Measurements from ENCODE around the gene LRRC36. TPM values are rescaled to one million over a fixed set of nuclear protein-coding genes. Genes with fewer than 3 reads are reported as not detected.
A peak's percentile ranks its signal among the peaks of the same experiment; 100 is the strongest.
"Not testable (repeated sequence)": the region's sequence is repeated elsewhere in the genome, so short reads cannot be mapped to it uniquely, and the experiment has no call there.

LRRC36 gene
- total and polyA plus RNA-seq, 9 of the 15 experiments (the other 6 are each of a cell fraction or from before 2014, with no cell fraction given), result 0.09 to 0.40 (median 0.17) TPM; not detected in 1

- H4K20me1 ChIP-seq (replicated peaks; ENCODE audit: control insufficient read depth, insufficient read depth, low read length); H2AFZ ChIP-seq (ENCODE audit: low read depth, low read length); H3K9ac ChIP-seq (ENCODE audit: insufficient read depth in 1 of 2, low read depth in 2 of 2, low read length in 2 of 2); H3K36me3 ChIP-seq (ENCODE audit: control insufficient read depth, insufficient read depth, low read length); H3K9me1 ChIP-seq (ENCODE audit: control insufficient read depth, insufficient read depth, low read length); H3K4me1 ChIP-seq (replicated peaks in 1 of 2; ENCODE audit: control insufficient read depth in 2 of 2, insufficient read depth in 2 of 2, low read length in 2 of 2); FAIRE-seq; H3K9me3 ChIP-seq (replicated peaks; ENCODE audit: control insufficient read depth, insufficient read depth, low read depth, low read length); H3K4me3 ChIP-seq; DNase-seq (ENCODE audit: extremely low read depth in 1 of 4, low spot score in 3 of 4); H3K27ac ChIP-seq (ENCODE audit: extremely low read depth, low read depth, low read length); ATAC-seq; CTCF ChIA-PET (ENCODE audit: low intra/inter-chr PET ratio); H3K4me2 ChIP-seq (ENCODE audit: insufficient read depth, low read length); H3K79me2 ChIP-seq (ENCODE audit: control insufficient read depth, insufficient read depth, low read length); in situ Hi-C loops (cut with MboI); BruUV-seq (replicated peaks): not testable (repeated sequence)
- intact Hi-C loops (cut with micrococcal nuclease), result loop anchor here (10.0 kb wide), 1 partner anchor 55 kb away; the partner anchor contains the start of gene ZDHHC1
- WGBS (ENCODE audit: insufficient coverage, low coverage, missing lambda C conversion rate), result 15% methylated on average over 8 of the region's 8 CpGs
- TF ChIP-seq KDM1A (IDR thresholded peaks at IDR 0.05), result peak; percentile 16 to 38; a peak in 1 of 4 replicates
- H3K27me3 ChIP-seq (ENCODE audit: control insufficient read depth in 2 of 2, insufficient read depth in 2 of 2, low read length in 2 of 2), result peaks cover 14 to 23% of the 10 kb centered on the region in 2 experiments
- POLR2A ChIA-PET, result interaction anchor here (0.6 to 0.7 kb wide), 2 partner anchors 91 to 121 kb away, joined by 3 to 4 read pairs; no protein-coding TSS in a partner anchor
Measured at GRCh38 chr16:67359540-67360269, 33.1 kb downstream of the LRRC36 start.

- ATAC-seq, result no peak
- H3K9ac ChIP-seq (ENCODE audit: insufficient read depth in 1 of 2, low read depth in 2 of 2, low read length in 2 of 2), result no peak overlapping the region
- WGBS (ENCODE audit: insufficient coverage, low coverage, missing lambda C conversion rate), result 2% methylated on average over 3 of the region's 3 CpGs
- no peak overlapping the region for H2AFZ ChIP-seq (ENCODE audit: low read depth, low read length)
- no peak overlapping the region for H3K4me3 ChIP-seq
- CTCF ChIA-PET (ENCODE audit: low intra/inter-chr PET ratio), result no interaction called here
- no peaks in the 10 kb centered on the region; a peak in 1 of 5 replicates for H3K4me1 ChIP-seq (replicated peaks in 1 of 2; ENCODE audit: control insufficient read depth in 2 of 2, insufficient read depth in 2 of 2, low read length in 2 of 2)
- H4K20me1 ChIP-seq (replicated peaks; ENCODE audit: control insufficient read depth, insufficient read depth, low read length), result no peaks in the 10 kb centered on the region
- BruUV-seq (replicated peaks), result no TSS peak
- H3K9me1 ChIP-seq (ENCODE audit: control insufficient read depth, insufficient read depth, low read length), result no peaks in the 10 kb centered on the region
- H3K79me2 ChIP-seq (ENCODE audit: control insufficient read depth, insufficient read depth, low read length), result no peaks in the 10 kb centered on the region
- no peak overlapping the region for H3K4me2 ChIP-seq (ENCODE audit: insufficient read depth, low read length)
- in situ Hi-C loops (cut with MboI) (no loop called here), intact Hi-C loops (cut with micrococcal nuclease) (loop anchor here (10.0 kb wide), 1 partner anchor 54 kb away; the partner anchor contains the start of gene ZDHHC1)
- no peak overlapping the region for H3K27ac ChIP-seq (ENCODE audit: extremely low read depth, low read depth, low read length)
- no peaks in the 10 kb centered on the region for H3K36me3 ChIP-seq (ENCODE audit: control insufficient read depth, insufficient read depth, low read length)
- POLR2A ChIA-PET, result no interaction called here
- peaks cover 10 to 16% of the 10 kb centered on the region in 2 experiments; a peak in 4 of 5 replicates for H3K27me3 ChIP-seq (ENCODE audit: control insufficient read depth in 2 of 2, insufficient read depth in 2 of 2, low read length in 2 of 2)
- FAIRE-seq, result no peak
- no peak for DNase-seq (ENCODE audit: extremely low read depth in 1 of 4, low spot score in 3 of 4)
- no peaks in the 10 kb centered on the region for H3K9me3 ChIP-seq (replicated peaks; ENCODE audit: control insufficient read depth, insufficient read depth, low read depth, low read length)
- TF ChIP-seq ZNF75A (CRISPR knock-in tag; IDR thresholded peaks at IDR 0.05), result no peak
- no peak for TF ChIP-seq ZNF655 (CRISPR knock-in tag; IDR thresholded peaks at IDR 0.05)
- no peak for TF ChIP-seq ZNF57 (CRISPR knock-in tag; IDR thresholded peaks at IDR 0.05)
- TF ChIP-seq RUNX1 (IDR thresholded peaks at IDR 0.05; ENCODE audit: low read depth), result no peak
- no peak for TF ChIP-seq DIDO1 (tag; IDR thresholded peaks at IDR 0.05; ENCODE audit: low read depth)
- TF ChIP-seq SP2 (IDR thresholded peaks at IDR 0.05; ENCODE audit: extremely low read depth, low read depth, low read length, poor library complexity, severe bottlenecking), result no peak
- no peak for TF ChIP-seq ZNF282 (CRISPR knock-in tag; IDR thresholded peaks at IDR 0.05)
- TF ChIP-seq ZNF511 (CRISPR knock-in tag; IDR thresholded peaks at IDR 0.05), result no peak
- no peak for TF ChIP-seq ZNF699 (CRISPR knock-in tag; IDR thresholded peaks at IDR 0.05; ENCODE audit: insufficient replicate concordance)
- TF ChIP-seq HBP1 (CRISPR knock-in tag; IDR thresholded peaks at IDR 0.05), result no peak
- no peak for TF ChIP-seq CHD4 (IDR thresholded peaks at IDR 0.05; ENCODE audit: insufficient read depth, insufficient replicate concordance, low read depth, low read length, poor library complexity, severe bottlenecking)
Measured at GRCh38 chr16:67361038-67361437, 34.4 kb downstream of the LRRC36 start.

Measured in K562 (cell line).